ENCODE measurements around the gene PROSER3.

- no peak for TF ChIP-seq EZH2 (IDR thresholded peaks at IDR 0.05; ENCODE audit: low read depth, unreplicated experiment)
- no peak for TF ChIP-seq EZH2phosphoT487 (IDR thresholded peaks at IDR 0.05; ENCODE audit: unreplicated experiment)
Measured at GRCh38 chr19:35777961-35778360, 20.0 kb downstream of the PROSER3 start.

Data from GM23338 (cell line).